NCI-H1105 (cell line): Measurements from ENCODE around the gene HELB.
"Not testable (repeated sequence)": the region's sequence is repeated elsewhere in the genome, so short reads cannot be mapped to it uniquely, and the experiment has no call there.

Experiments
- DNase-seq: peaks from one replicate; lab custom pipeline; 2025; lab: John Stamatoyannopoulos, UW

HELB gene

DNA sequence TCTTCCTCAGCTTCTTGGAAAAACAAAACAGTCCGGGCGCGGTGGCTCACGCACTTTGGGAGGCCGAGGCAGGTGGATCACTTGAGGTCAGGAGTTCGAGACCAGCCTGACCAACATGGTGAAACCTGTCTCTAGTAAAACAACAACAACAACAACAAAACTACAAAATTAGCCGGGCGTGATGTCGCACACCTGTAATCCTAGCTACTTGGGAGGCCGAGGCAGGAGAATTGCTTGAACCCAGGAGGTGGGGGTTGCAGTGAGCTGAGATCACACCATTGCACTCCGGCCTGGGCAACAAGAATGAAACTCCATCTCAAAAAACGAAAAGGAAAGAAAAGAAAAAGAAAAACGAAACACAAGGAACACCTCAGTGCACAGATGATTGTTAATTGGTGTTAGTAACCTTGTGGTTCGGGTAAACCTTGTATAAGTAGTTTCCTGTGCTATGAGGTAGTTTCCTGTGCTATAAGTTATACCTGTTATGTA, 1.1 kb downstream of the HELB start:
- not testable (repeated sequence) for DNase-seq

DNA sequence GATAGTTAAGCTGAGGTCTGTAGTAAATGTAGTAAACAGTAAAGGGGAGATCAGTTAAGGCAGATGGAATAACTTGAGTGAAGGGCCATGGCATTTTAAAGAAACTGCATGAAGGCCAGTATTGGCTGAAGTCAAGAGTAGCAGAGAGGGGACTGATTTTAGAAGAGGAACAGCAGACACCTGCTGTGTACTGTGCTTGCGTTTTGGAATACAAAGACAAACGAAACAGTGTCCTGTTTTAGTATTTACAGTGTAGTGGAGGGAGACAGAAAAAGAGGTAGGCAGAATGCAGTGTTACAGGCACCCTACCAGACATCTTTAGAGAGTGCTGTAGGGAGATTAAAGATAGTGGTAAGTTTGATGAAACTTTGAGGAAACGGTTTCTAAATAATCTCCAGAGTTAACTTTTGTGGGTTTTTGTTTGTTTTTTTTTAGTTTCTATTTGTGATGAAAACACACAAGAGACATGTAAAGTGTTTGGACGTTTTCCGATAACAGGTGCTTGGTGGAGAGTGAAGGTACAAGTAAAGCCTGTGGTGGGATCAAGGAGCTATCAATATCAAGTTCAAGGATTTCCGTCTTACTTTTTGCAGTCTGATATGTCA, 2.1 kb downstream of the HELB start:
- no peak for DNase-seq

DNA sequence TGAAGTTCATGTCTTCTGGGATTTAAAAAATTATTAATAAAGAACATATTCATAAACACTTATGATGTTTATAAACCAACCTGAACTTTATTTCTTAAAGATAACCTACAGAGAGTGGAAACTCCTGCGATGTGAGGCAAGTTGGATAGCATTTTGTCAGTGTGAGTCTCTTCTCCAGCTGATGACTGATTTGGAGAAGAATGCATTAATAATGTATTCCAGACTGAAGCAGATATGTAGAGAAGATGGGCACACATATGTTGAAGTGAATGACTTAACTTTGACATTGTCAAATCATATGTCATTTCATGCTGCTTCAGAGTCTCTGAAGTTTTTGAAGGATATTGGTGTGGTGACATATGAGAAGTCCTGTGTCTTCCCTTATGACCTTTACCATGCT, 7.3 kb downstream of the HELB start:
- DNase-seq: no peak

DNA sequence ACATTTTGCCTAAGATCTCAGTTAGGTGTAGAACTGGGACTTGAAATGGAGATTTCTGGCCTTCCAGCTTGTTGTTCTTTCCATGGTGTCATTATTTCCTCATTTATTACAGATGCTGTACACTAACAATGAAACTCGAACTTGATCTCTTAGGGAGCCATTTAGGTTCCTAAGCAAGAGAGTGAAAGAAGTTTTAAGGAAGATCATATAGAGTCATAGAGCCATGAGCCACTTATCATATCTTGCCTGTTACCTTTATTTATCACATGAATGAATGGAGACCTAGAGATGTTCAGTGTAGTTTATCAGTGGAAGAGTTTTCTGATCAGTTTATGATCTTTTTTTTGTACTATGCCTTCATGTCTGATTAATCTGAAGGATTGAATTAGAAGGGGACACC, 9.9 kb downstream of the HELB start:
- DNase-seq: no peak

DNA sequence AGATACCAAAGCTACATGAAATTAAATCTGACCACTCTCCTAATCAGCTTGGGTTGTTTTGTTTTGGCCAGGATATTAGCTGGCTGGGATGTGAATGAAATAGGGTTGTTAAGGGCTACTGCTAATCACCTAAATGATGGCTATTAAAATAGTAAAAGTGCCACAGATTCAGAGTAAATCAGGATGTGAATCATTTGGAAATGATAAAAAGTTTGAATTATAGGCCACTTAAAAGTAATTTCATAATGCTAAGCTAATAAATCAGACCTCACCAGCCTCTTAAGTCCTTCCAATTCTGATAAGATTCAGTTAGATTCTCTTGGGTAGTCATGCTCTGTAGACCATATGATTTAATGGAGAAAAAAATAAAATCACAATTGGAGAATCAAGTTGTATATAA, 12.0 kb downstream of the HELB start:
- no peak for DNase-seq

DNA sequence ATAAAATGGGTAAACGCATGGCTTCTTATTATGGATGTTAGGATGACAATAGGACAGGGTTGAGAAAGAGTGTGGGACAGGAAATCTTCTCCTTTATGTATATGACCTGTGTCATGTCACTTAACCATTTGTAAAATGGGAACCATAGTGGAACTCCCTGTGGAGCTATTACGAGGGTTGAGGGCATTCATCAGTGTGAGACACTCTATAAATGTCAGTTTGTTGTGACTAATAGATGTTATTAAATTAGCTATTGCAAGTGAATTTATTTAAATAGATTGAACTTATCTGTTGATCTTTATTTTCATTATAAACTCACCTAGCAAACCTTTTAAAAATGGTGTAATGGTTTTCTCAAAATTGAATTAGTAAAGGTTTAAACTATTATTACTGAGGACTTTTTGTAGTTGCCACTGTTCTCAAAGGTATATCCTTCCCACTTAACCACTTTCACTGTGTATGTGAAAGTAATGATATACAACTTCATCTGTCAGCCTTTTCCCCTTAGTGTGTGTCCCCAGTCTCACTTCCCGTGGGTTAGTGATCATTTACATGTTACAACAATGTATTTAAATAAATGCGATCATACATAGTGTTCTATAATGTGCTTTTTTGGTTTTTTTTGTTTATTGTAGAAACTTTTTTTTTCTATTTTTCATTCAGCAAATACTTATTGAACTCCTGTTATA, 17.1 kb downstream of the HELB start:
- no peak for DNase-seq

DNA sequence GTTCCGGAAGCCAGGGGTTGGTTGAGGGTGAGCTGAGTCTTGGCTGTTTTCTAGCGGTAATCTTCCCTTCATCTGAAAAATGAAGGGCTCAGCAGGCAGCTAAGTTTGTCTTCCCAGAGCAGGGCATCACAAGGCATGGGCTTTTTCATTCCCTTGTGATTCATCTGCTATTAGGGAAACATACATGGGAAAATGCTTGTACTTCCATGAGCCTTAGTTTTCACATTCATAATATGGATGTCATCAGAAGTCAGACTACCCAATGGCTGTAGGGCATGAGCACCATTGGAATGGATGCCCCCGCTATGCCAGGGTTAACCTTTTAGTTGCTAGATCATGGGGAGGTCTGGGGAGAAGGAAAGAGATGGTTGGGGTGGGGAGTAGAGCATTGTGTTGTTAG, 18.7 kb downstream of the HELB start:
- DNase-seq: no peak

DNA sequence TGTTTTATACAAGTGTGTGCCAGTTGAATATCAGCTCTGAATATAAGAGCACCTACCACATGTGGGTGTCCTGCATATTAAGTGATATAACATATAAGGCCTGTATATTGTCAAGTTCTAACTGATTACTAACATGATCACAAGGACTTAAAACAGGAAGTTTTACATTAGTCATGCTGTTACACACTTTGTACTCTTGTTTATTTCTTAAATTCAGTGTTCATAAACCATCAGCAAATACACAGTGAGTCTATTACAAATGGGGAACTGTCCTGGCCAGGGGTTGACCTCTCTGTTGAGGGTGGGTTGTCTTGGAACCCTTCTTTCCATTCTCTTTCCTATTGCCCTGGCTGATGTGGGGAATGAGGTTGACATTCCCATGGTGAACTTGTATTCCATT, 19.1 kb downstream of the HELB start:
- no peak for DNase-seq

DNA sequence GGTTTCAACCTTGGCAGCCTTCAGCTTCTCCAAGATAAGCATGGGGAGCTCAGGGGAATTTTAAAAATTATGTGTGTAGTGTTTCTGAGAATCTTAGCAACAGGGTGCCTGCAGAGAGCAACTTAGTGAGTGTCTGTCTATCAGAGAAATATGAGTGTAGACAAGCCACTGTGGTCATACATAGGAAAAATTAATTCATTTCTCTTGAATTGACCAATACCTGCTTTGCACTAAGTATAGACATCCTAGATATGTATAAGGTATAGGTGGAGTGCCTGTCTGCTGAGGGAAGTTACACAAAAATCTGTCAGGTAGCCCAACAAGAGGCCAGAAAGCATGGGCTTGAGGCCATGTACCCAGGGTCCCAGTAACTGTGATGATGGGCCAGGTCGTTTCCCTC, 20.7 kb downstream of the HELB start:
- no peak for DNase-seq

DNA sequence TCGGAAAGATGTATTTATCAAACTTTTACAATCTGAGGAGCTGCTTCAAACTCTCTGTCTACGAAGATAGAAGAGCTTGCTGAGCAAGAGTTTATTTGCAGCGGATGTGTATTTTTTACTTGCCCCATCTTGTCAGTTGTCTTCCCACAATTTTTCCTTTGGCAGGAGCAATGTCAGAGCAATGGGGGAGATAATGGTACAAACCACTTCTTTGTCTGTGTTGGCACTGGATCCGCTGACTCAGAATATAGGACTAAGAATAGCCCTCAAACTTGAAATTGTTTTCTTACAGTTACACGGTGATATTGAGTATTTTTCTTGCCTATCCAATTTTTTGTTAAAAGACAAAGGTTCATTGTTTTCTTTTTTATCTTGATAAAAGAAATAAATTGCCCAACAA, 27.6 kb downstream of the HELB start:
- DNase-seq: no peak

DNA sequence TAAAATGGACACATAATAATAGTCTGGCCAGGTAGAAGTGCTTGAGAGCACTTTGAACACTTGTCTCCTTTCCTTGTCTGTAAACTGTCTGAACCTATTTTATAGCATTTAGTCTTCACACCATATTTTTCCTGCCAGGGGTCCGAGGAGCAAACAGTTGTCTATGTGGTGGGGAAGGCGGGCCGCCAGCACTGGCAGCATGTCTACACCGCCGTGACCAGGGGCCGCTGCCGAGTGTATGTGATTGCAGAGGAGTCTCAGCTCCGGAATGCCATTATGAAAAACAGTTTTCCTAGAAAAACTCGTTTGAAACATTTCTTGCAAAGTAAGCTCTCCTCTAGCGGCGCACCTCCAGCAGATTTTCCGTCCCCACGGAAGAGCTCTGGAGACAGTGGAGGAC, 28.7 kb downstream of the HELB start:
- no peak for DNase-seq

DNA sequence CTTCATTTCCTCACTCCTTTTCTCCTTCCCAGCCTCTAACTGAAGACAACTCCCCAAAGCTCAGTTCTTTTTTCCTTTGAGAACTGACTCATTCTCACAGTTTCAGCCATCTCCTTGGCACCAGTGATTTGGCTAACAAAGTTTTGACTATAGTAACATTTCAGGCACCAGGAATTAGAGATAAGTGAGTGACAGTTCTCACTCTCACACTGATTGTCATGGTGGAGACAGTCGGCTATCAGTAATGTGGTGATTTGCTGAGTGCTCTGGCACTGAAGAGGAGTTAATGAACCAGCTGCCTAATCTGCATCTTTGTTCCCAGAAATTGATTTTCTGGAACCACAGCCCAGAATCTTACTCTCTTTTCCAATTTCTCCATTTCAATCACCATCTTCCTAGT, 29.5 kb downstream of the HELB start:
- no peak for DNase-seq

DNA sequence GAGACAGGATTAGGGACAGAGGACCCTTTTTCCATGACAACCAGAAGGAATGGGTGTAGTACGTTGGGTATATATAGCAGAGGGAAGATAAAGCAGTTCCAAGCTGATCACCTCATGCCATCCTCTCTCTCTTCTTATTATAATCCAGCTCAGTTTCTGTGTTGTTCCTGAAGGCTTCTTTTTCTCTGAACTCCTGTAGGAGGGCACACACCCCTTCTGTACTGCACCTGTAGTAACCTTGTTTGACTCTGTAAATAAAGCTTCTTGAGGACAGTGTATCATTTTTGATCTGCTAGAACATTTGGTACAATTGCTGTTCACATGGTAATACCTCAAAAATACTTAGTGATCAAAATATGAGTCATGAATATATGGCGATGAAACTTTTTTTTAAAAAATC, 33.5 kb downstream of the HELB start:
- DNase-seq: no peak

DNA sequence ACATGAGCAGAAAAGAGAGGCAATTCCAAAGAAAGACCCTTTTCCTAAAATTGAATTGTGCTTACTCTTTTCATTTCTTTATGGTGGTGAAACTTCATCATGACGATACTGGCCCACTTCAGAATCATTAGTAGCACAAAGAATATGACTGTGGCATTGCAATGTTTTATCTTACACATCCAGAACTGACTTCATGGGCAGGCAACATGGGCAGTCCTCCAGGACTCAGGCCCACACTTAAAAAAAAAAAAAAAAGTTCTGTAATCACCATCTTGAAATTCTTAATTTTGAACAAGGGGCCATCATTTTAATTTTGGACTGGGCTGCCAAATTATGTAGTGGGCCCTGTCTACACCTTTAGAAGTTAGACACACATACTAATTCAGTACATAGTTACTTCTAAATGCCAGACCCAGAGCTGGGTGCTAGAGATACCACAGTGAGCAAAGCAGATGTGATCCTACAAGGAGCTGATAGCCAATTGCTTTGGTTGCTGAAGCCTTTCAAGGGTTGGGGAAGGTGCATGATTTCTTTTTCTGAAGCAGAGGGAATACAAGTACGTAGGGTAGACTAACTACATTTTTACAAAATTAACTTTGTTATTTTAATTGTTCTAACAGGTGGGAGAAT, 35.2 kb downstream of the HELB start:
- no peak for DNase-seq

DNA sequence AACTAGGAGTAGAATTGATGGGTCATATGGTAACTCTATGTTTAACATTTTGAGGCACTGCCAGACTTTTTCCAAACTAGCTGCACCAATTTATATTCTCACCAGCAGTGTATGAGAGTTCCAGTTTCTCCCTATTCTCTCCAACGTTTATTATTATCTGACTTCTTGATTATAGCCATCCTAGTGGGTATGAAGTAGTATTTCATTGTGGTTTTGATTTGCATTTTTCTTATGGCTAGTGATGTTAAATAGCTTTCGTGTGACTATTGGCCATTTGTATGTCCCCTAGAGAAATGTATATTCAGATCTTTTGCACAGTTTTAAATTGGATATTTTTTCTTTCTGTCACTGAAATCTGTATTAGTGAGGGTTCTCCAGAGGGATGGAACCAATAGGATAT, 37.8 kb downstream of the HELB start:
- DNase-seq: no peak

DNA sequence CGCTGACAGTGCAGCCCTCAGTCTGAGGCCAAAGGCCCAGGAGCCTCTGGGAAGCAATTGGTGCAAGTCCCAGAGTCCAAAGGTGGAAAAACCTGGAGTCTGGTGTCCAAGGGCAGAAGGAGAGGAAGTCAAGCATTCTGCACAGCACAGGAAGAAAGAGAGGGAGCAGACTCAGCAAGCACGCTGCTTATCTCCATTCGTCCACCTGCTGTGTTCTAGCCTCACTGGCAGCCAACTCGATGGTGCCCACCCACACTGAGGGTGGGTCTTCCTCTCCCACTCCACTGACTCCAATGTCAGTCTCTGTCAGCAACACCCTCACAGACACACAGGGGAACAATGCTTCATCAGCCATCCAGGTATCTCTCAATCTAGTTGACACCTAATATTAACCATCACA, 38.8 kb downstream of the HELB start:
- DNase-seq: no peak

DNA sequence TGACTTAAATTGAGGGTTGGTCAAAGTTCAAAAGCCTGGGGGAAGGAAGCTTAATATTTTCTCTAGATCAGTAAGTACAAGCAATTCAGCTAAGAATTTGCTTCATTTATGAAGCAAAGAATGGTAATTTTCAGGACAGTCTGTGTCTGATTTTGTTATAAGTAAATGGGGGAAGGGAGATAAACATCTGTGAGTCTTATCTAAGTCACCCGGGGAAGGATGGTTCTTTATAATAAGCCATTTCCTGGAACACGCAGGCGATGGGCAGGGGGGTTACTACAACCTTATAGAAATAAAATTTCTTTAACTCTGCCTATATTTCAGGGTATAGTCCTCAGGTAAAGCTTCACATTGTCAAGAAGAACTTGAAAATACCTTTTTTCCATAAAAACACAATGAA, 42.9 kb downstream of the HELB start:
- no peak for DNase-seq

DNA sequence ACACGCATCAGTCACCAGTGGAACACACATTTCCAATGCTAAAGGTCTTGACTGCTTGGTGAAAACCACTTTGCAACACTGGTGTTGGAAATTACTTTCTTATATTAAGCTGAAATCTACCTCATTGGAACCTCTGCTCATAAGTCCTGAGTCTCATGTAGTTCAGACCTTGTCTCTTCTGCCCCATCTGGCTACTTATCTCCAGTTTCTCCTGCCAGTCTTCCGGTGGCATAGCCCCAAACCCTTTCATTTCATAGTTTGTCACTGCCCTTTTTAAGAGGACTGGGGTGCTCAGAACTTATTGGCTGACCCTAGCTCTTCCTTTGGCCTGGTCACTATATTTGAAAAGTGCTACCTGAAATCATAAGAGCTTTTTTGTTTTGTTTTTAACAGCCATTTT, 43.7 kb downstream of the HELB start:
- no peak for DNase-seq

DNA sequence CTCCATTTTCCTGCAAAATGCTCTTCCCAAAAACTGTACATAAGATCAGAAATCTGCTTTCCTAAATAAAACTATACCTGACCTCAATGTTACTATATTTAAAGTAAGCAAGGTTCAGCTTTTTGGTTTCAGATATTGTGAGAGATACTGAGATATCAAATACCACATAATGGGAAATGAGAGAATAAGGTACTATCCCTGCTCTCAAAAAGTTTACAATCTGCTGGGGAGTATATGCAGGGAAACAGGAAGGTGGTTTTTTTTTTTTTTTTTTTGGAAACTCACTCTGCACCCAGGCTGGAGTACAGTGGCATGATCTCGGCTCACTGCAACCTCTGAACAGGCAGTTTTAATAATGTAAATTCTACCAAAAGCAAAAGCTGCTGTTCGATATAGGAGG, 49.0 kb downstream of the HELB start:
- DNase-seq: no peak

DNA sequence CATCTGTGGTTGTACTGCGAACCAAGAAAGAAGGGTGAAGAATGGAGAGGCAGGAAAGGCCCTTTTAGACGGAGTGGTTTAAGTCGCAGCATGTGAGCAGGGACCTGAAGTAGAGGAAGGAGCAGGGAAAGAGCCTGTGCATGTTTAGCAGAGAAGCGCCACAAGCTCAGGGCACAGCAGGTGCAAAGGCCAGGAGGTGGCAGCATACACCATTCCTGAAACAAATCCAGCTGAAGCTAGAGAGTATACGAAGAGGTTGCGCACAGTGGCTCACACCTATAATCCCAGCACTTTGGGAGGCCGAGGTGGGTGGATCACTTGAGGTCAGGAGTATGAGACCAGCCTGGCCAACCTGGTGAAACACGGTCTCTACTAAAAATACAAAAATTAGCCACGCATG, 49.9 kb downstream of the HELB start:
- DNase-seq: no peak

DNA sequence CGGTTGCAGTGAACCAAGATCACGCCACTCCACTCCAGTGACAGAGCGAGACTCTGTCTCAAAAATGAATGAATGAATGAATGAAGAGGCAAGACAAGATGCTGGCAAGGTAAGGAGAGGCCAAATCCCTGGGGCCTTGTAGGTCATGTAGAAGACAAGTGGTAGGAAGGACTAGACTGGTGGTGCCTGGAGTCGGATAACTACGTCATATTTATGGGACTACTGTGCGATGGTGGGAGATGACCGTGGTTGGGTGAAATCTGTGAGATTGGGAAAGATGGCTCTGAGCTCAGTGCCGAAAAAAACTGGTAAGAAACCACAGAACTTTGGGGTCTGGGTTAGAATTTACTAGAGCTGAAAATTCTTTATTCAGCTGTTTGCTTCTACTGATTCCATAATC, 50.6 kb downstream of the HELB start:
- no peak for DNase-seq

DNA sequence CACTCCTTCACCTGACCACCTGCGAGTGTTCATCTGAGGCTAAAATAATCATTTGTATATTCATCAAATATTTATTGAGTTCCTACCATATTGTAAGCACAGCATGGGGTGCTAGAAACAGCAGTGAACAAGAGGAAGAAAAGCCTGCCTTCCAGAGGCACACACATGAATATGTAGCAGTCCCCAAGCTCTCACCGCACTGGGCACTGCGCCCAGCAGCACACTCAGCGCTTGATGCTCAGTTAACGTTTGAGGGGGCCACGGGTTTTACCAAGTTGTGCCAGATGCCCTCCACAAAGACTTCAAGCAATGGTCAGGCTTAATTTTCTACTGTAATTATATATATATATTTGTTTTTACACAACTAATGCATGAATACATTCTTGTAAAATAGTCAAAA, 52.0 kb downstream of the HELB start:
- no peak for DNase-seq

DNA sequence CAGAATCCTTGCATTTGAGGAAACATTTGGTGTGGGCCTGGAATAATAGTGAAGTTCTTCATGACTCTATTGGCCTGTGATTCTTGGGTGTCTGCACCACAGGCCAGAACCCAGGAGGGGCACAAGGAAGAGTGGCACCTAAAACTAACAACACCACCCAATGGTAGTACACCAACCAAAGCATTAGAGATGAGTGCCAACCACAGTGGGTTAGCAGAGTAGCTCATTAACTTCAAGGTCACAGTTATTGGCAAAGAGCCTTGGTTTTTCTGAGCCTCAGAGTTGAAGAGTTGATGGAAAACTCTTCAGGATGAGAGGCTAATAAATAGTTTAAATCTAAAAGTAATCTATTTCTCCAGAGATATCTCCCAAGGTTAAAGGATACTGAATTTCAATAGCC, 57.0 kb downstream of the HELB start:
- DNase-seq: no peak

DNA sequence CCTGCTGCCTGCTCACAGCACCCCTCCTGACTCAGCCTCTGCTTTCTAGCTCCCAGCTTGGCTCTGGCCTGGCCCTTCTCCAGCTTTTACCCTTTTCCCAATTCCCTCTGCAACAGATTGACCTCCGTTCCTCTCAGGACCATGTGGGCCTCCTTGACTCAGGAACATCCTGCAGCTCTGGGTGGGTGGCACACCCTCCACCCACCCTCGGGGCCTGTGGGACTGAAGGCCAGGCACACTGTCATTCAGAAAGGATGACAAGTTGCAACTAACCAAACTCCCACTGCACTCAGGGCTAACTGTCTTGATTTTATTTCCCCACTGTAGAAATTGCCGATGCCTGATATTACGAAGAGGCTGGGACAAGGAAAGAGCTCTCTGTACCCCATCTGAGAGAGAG, 59.4 kb downstream of the HELB start:
- no peak for DNase-seq
